NCI-H1930 (cell line): ENCODE data around the gene DCK.
"Not testable (repeated sequence)": the region's sequence is repeated elsewhere in the genome, so short reads cannot be mapped to it uniquely, and the experiment has no call there.

Source experiments
- DNase-seq, 2 experiments: peaks; one replicate each; lab custom pipeline; 2025; lab: John Stamatoyannopoulos, UW

The DCK gene

DNA sequence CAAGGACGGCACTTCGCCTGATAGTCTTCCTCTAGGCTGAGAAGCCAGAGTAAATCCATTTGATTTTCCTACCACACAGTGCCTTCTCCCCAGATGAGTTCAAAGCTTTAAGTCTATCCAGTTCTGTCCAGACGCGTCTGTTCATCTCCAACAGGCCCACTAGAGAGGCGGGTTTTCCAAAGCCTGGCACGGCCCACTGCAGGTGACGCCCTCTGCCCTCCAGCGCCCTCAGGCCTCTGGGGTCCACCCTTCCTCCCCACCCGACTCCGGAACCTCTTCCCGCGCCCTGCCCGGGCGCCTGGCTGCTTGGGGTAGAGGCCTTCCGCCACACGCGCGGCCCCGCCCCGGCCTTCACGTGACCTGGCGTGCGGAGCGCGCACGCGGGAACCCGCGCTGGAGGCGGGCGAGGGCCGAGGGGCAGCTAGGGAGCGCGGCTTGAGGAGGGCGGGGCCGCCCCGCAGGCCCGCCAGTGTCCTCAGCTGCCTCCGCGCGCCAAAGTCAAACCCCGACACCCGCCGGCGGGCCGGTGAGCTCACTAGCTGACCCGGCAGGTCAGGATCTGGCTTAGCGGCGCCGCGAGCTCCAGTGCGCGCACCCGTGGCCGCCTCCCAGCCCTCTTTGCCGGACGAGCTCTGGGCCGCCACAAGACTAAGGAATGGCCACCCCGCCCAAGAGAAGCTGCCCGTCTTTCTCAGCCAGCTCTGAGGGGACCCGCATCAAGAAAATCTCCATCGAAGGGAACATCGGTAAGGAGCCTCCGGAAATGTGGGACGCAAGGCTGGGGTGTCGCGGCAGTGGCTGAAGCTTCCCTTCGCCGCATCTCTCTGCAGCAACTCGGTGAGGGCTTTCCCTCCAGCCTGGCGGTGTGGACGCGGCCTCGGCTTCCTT lies at the start of gene DCK:
TSS of gene DCK (plus strand) at position 469 of the 888 bp plus-strand sequence. CDS start at position 656, 187 bp downstream.
- peak; percentile 78 to 84 for DNase-seq

DNA sequence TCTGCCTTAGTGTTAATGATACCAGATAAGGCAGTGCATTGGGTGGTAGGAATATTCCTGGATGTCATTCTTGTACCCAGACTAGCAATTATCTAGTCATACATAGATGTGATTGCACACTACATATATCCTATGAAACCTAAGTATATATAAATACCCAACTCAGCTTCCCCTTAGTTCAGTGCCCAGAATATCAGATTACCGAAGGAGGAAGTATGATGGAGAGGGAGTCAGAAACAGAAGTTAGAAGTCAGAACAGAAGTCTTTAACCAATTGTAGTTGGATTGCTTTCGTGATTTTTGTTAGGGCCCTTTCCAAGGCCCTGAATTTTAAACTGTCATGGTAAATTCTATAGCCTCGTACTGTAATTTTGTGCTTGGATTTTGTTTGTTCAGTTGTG lies 48.4 kb upstream of the DCK start:
- no peak for DNase-seq

DNA sequence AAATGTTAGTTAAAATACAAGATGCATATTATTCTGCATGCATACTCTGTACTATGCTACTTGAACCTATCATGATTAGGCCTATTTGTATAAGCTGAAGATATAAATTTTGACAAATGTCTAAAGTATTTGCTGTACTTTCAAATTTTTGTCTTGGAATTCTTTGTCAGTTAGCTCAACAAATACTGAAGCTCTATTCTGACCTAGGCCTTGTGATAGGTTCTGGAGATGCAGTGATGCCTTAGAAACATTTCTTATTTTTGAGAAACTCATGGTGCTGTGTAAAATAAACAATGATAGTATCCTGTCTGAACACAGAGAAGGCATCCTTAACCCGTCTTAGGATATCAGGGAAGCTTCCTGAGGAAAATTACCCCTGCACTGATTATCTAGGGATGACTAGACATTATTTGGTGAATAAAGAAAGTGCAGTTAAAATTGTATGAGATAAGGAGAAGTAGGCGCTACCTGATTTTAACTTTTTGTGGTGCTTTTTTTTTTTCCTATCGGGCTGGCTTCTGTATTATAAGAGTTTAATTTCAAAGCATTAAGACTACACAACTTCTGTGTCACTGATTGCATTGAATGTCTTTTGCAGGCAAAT lies 47.9 kb upstream of the DCK start:
- no peak for DNase-seq

DNA sequence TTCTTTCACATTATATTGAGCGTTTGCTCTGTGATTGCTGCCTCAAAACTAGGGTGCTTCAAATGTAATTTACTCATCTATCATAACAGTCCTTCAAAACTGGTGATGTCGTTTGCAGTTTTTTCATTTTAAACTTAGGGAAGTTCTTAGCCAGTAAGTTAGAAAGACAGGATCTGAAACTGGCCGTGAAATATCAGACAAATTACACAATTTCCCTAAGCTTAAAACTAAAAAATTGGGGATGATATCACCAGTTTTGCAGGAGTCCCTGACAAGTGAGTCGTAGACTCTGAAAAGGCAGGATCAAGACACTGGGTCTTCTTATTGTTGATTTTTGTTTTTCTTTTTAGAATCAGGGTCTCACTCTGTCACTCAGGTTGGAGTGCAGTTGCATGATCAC lies 46.5 kb upstream of the DCK start:
- no peak for DNase-seq

DNA sequence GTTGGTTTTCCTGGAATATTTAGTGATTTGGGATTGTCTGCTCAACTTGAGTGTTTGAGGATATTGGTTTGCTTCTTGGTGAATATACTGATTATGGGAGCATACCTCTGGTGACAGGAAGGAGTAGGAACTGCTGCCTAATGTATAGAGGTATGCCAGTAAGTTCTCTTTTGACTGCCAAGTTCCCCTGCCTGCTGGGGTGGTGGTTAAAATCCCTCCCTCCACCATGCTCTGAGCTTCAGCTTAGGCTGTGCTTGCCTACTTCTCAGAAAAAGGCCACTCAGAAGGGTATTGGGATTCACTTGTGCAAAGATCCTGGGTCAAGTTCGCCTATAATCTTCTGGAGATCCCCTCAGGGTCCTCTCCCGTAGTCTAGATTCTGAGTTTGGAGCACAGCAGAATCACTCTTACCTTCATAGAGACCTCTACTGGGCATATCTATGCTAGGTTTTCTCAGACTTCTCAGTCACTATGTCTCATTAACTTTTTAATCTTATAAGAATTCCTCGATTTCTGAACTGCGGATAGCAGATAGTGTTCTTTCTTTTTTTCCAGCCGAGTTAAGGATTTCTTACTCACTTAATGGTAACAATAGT lies 44.7 kb upstream of the DCK start:
- DNase-seq = no peak

DNA sequence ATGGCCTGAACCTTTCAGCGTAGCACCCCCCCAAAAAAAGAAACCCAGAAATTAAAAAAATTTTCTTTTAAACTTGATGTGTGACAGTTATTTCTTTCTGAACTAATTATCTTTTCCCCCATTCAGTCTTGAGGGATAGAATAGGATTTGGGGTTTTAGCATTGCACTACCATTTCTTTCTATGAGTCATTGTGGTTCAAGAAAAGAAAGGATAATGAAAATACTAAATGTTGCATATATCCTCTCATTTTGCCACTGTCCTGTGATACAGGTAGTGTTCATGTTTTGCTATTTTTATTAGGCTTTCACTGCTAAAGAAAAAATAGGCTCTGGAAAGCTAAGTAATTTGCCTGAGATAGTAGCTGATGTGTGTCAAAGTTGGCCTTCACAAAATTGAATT lies 39.4 kb upstream of the DCK start:
- DNase-seq = no peak

DNA sequence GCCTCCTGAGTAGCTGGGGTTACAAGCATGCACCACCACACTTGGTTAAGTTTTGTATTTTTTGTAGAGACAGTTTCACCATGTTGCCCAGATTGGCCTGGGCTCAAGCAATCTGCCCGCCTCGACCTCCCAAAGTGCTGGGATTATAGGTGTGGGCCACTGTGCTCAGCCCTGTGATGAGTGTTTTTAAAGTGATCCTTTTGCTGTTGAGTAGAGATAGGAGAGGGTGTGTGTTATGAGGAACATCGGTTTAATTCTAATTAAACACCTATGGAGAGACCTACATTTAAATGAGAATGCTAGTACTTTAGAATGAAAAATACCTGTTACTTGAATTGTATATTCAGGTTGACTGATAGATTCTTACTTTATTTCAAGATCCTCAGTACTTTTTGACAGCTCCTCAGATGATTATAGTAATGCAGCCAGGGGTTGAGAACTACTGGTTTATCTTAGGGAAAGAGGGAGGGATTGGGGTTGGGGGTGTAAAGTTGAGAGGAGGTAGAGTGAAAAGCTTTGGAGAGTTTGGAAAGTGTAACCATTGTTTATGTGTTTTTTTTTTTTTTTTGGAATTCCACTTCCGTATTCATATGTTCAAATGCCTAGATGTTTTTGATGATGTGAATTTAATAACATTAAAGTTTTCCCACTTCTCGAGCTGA lies 36.8 kb upstream of the DCK start:
- DNase-seq = no peak

DNA sequence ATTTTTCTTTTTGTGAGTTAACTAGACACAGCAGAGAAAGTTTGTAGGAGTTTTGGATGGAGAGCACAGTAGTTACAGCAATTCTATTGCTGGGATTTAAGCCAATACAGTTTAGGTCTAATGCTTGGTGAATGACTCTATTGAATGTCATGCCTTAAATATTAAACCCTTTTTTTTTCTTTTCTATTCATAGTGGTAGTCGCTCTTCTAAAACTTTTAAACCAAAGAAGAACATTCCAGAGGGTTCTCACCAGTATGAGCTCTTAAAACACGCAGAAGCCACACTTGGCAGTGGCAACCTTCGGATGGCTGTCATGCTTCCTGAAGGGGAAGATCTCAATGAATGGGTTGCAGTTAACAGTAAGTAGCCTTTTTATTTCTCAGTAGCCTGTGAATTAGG lies 34.8 kb upstream of the DCK start:
- DNase-seq = no peak

DNA sequence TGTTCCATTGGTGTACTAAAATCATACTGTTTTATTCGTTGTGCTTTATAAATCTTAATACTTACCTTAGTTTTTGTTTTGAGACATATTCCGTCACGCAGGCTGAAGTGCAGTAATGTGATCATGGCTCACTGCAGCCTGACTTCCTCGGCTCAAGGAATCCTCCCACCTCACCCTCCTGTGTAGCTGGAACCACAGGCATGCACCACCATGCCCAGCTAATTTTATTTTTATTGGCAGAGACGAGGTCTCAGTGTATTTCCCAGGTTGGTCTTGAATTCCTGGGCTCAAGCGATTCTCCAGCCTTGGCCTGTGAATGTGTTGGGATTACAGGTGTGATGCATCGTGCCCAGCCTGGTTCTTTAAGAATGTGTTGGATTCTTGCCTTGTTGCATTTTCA lies 24.4 kb upstream of the DCK start:
- DNase-seq = no peak

DNA sequence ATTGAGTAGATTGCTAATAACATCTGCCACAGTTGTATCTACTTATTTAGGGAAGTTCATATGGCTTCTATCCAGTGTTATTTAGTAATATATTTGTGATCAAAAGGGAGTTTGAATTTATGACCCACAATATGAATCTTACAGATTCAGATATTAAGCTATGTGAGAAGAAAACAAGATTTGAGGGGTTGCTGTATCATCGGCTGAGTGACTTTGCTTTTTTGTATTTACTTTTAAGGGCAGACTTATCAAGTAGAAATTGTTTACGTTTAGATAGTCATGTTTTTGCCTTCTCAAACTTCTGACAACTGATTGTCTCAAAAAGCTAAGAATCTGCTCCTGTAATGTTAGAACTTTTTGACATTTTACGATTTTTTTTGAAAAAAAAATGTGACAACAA lies 17.2 kb upstream of the DCK start:
- no peak for DNase-seq

DNA sequence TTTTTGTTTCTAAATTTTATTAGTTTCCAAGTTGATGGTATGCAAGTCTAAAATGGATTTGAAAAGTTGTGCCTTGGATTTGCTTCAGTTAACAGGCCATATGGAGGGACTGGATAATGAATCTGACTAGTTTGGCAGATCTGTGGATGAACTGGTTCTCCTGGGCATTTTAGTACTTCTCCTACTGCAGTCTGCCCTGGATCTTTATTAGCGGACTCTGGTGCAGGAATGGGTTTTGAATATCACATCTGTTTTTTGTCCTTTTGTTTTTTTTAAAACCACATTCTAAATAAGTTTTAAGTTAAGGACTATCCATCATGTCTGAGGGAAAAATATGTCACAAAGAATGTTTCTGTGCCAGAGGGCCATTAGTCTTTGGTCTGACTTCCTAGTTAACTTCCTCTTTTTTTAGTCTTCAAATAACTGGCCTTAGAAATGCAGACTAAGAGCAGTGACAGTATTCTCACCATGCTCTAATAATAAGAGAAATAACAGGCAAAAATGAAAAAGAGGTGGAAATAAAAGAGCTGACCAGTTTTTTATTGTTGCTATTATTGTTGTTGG lies 13.9 kb upstream of the DCK start:
- no peak for DNase-seq

DNA sequence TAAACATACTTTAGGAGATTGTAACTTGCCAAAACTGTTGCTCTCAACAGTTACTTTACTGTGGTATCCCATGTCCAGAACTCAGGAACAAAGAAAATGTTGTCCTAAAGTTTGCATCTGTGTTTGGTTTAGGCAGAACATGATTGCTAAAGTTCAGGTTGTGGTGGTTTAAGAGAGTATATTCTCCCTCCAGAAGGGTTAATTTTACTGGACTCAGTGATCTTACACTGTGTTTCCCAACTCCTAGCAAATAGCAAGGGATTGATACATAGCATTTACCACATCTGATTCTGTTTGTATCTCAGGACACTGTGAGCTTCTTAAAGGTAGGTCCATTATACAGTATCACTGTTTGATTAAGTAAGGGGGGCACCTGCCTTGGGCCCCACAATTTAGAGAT lies 13.3 kb upstream of the DCK start:
- DNase-seq = no peak

DNA sequence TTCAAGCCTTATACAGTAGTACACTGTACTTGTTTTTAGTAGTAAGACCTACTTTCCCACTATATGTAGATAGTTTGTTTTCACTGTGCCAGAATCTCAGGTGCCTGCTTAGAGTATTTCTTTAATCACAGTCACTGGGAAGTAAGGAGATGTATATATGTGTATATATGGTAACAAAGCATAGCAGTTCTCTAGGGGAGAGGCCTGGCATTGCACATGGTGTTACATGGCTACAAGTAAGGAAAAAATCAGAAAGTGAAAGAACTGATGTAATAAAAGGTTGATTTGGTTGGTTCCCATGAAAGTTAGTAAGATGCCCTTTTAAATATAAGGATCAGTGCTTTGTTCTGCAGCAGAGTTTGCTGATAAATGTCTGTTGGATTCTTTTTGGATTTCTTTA lies 9.3 kb upstream of the DCK start:
- DNase-seq = no peak

DNA sequence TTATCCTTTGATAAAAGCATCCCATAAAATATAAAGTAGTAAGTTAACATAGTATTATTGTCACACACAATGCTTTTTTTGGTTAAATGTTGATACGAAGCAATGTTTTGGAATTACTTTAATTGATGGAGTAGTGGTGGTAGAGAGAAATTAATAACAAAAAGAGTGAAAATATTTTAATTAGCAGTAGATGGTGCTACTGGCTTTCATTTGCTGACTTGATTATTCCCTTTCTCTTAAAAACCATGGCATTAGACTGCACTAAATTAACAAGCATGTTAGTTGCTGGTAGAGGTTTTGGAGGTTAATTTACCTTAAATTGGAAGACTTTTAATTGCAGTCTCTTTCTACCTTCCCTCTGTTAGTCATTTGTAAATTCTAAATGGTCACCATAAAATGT lies 8.9 kb upstream of the DCK start:
- no peak for DNase-seq

DNA sequence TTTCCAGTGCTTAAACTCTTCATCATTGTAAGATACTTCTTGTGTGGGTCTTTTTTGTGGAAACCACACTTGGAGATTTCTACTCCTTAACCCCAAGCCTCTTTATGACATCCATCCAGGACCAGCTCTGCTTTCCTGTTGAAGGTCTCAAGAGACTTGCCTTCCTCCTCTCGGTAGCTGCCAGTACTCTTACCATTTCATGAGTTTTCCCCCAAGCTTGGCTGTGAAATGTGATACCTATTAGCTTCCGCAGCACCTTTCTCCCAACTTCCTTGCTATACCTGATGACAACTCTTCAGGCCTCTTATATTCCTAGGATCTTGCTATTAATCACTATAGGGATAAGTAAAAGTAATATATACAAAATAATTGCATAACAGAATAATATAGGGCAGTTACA lies 1.9 kb upstream of the DCK start:
- DNase-seq = no peak

DNA sequence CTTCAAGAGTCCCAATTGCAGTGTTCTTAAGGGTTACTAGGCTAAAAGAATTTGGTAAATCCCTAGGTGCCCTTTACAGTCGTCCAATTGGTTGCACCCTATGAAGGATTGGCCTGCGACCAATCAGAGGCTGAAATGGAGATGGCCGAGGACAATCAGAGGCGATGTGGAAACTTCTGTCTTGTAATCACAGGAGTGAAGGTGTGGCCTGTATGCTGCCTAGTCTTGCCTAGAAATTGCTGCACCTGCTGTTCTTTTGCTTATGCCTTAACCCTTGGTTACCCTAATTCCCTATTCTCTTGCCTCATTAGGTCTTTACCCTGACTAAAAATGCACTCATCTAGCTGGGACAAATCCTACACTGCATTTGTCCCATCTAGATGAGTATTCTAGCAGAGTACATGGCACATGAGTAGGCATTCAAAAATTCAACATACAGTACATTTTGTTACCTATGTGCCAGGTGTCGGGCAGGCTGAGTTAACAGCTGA lies 1.0 kb upstream of the DCK start:
- no peak for DNase-seq

DNA sequence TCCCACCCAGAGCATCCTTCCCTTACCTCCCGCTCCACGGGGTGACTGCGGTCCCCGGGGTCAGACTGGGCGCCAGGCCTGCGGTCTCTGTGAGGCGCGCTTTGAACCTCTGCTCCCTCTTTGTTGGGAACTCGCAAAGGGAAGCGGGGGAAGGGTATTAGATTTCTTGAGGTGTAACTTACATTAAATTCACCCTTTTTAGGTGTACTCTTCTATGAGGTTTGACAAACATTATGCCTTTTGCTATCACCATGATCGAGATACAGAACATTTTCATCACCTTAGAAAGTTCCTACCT lies 569 bp downstream of the DCK start:
- no peak for DNase-seq

DNA sequence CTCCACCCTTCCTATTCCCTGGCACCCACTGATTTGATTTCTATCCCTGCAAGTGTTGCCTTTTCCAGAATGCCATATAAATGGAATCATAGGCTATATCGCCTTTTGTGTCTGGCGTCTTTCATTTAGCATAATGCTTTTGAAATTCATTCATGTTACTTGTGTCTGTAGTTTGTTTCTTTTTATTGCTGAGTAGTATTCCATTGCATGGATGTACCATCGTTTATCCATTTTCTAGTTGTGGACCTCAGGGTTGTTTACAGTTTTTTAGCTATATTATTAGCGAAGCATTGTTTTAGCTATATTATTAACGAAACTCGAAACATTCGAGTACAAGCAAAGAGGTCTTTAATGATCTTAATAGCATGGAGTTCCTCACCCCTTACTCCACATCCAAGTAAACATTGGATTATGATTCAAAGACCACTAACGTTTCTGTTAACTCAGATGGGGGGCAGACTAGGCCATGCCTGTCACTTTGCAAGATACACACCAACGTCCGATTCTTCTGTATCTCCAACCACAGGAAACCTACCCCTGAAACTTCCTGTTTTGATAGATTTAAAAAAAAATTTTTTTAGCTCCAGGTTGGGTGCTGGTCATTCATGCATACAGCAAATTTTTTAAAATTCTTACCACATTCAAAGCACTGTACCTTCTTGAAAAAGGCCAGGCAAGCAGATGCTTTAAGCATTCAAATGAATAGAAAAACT lies 1.1 kb downstream of the DCK start:
- no peak for DNase-seq

DNA sequence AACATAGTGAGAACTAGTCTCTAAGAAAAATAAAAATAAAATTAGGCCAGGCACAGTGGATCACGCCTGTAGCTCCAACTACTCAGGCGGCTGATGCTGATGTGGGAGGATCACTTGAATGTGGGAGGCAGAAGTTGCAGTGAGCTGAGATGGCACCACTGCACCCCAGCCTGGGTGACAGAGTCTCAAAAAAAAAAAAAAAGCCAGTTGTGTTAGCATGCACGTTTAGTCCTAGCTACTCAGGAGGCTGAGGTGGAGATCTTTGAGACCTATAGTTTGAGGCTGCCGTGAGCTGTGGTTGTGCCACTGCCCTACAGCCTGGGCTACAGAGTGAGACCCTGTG lies 2.5 kb downstream of the DCK start:
- no peak for DNase-seq

DNA sequence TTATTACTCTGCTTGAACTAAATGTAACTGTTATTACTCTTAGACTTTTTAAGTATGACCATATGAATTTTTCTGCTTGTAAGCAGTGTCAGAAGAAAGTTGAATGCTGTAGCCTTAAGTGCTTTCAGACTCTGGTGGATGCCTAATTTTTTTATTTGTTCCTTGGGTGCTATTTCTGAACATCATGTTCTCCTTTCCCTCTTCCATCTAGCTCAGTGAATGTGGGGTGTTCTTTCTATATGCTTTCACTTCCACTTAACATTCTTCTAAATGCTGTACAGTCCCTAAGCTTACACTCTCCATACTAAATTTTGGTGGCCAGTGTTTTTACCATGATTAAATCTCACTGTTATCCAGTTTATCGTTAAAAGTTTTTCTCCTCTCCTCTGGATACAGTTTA lies 3.6 kb downstream of the DCK start:
- DNase-seq = no peak

DNA sequence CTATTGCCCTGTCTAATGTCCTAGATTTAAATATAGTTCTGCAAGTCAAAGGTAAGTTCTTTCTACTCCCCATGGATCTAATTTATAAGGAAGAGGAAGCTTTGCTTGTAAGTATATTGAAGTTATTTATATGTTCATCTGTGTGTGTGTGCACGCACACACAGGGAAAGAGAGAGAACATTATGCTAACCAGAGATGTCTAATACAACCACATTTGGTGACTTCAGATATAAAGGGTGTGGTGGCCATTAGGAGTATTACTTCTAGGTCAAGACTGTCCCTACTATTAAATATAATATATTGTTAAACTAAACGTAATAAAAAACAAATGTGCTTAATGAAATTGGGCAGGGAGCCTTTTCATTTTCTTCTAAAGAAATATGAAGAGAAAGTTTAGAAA lies 4.1 kb downstream of the DCK start:
- no peak for DNase-seq

DNA sequence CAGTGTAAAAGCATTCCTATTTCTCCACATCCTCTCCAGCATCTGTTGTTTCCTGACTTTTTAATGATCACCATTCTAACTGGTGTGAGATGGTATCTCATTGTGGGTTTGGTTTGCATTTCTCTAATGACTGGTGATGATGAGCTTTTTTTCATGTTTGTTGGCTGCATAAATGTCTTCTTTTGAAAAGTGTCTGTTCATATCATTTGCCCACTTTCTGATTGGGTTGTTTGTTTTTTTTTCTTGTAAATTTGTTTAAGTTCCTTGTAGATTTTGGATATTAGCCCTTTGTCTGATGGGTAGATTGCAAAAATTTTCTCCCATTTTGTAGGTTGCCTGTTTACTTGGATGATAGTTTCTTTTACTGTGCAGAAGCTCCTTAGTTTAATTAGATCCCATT lies 6.2 kb downstream of the DCK start:
- DNase-seq = not testable (repeated sequence)
